ENCODE results near the gene ABTB1.

DNA sequence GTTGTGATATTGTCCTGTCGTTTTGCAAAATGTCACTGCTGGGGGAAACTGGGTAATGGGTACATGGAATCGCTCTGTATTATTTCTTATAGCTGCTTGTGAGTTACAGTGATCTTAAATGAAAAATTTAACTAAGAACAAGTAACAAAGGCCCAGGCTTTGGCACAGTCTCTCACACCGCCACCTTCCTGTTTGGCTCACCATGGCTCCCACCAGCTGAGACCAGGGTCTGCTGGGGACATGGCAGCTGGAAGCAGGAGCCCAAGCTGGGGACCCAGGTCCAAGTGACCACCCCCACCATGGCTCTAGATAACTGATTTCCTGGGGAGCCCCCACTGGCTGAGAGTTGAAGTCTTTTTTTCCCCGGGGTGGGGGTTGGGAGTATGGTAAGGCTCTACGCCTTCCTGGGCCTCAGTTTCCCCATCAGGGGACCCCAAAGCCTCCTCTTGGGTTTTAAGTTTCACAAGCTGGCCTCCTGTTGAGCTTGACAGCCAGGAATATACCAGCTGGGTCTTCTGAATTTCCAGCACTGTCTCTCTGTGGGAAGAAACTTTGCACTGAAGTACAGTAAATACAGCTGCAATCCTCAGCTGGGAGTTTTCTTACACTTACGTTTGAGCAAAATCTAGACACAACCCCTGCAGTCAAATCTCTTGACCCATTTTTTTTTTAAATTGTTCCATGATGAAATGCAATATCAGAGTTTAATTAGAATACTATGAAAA is 26.1 kb downstream of the ABTB1 start:
- no peak for TF ChIP-seq EZH2phosphoT487 (IDR thresholded peaks at IDR 0.05; ENCODE audit: low read depth)
- TF ChIP-seq, protein P1, sequence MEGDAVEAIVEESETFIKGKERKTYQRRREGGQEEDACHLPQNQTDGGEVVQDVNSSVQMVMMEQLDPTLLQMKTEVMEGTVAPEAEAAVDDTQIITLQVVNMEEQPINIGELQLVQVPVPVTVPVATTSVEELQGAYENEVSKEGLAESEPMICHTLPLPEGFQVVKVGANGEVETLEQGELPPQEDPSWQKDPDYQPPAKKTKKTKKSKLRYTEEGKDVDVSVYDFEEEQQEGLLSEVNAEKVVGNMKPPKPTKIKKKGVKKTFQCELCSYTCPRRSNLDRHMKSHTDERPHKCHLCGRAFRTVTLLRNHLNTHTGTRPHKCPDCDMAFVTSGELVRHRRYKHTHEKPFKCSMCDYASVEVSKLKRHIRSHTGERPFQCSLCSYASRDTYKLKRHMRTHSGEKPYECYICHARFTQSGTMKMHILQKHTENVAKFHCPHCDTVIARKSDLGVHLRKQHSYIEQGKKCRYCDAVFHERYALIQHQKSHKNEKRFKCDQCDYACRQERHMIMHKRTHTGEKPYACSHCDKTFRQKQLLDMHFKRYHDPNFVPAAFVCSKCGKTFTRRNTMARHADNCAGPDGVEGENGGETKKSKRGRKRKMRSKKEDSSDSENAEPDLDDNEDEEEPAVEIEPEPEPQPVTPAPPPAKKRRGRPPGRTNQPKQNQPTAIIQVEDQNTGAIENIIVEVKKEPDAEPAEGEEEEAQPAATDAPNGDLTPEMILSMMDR (IDR thresholded peaks at IDR 0.05; ENCODE audit: low read depth, low read length), result no peak

Data from OCI-LY3 (cell line).